Adrenal gland (tissue), 12 donors: Measurements from ENCODE around the gene CNTN4. TPM values are rescaled to one million over a fixed set of nuclear protein-coding genes. Genes with fewer than 3 reads are reported as not detected.
"Not testable (repeated sequence)": the region's sequence is repeated elsewhere in the genome, so short reads cannot be mapped to it uniquely, and the experiment has no call there.

ENCODE experiments used
- DNase-seq, 7 donors: peaks; one replicate each; pipeline ENCODE4 v3.0.0-alpha.2; 2019 to 2020
- H3K27ac ChIP-seq, 5 donors: fragments of 200-600 bp; sonication (generic) in 4 of 5; 1 replicate in 3 of 5; 2 replicates in 2 of 5; pipeline versions ENCODE4 v1.5.1 to v1.8.0; 2016 to 2020; ENCODE audit warnings: mild to moderate bottlenecking in 1 of 5
- H3K27me3 ChIP-seq: fragments of 200-600 bp; 2 replicates; pipeline ENCODE4 v1.8.0; 2021
- H3K36me3 ChIP-seq, 2 donors: fragments of 200-600 bp; replicated peaks in 1 of 2; 1 replicate in 1 of 2; 2 replicates in 1 of 2; pipeline versions ENCODE4 v1.5.1 to v1.8.0; 2018 to 2022
- H3K4me1 ChIP-seq, 2 donors: fragments of 200-600 bp; replicated peaks in 1 of 2; 1 replicate in 1 of 2; 2 replicates in 1 of 2; pipeline versions ENCODE4 v1.5.1 to v1.8.0; 2018 to 2021
- H3K4me3 ChIP-seq, 4 donors: fragments of 200-600 bp; sonication (generic) in 3 of 4; one replicate each; pipeline ENCODE4 v1.5.1; 2016 to 2018
- H3K9me3 ChIP-seq, 3 donors: fragments of 200-600 bp; sonication (generic) in 1 of 3; replicated peaks in 1 of 3; 1 replicate in 2 of 3; 2 replicates in 1 of 3; pipeline versions ENCODE4 v1.5.1 to v1.8.0; 2016 to 2021
- CTCF ChIP-seq, 6 experiments: fragments of 450-650 bp in 4 of 6; fragments of 200-600 bp in 2 of 6; sonication (generic) in 1 of 6; IDR thresholded peaks; 1 replicate in 5 of 6; 2 replicates in 1 of 6; pipeline versions ENCODE4 v1.5.1 to v1.8.0; 2016 to 2021; ENCODE audit warnings: antibody characterized with exemption in 6 of 6, mild to moderate bottlenecking in 2 of 6, moderate library complexity in 1 of 6
- POLR2A ChIP-seq, 2 donors: fragments of 450-650 bp; IDR thresholded peaks; one replicate each; pipeline ENCODE4 v1.6.1; 2017; ENCODE audit warnings: antibody characterized with exemption in 2 of 2, mild to moderate bottlenecking in 2 of 2, moderate library complexity in 1 of 2
- WGBS, 4 donors: extraction: QIAGEN DNeasy Blood & Tissue Kit in 2 of 4; methylation state at CpG; one replicate each; pipeline versions ENCODE4 v1.1.5 to v1.1.7; 2013 to 2017; 5-methylcytosine and 5-hydroxymethylcytosine counted together
- intact Hi-C, 2 donors: fragments of 100-400 bp; cut with DNase I; formaldehyde crosslinking; loops; one replicate each; pipeline versions ENCODE4 v1.14.1 to v1.15.0; 2022 to 2023
- polyA plus RNA-seq, 3 donors: library from polyadenylated mRNA; stranded (reverse); fragments of 200-250 nt in 2 of 3; fragments of 350-450 nt in 1 of 3; fragmentation: Illumina TruSeq in 1 of 3; extraction: RNeasy Lipid Tissue Mini Kit (QIAGEN cat#74804) in 1 of 3; gene quantifications; one replicate each; pipeline ENCODE4 v1.2.3, GENCODE V29; 2013 to 2014
- total RNA-seq, 9 donors: library from RNA; depleted of rRNA in 4 of 9; stranded (reverse); fragments of >200 nt in 4 of 9; fragments of 120-200 nt in 1 of 9; fragmentation: NEBNext Ultra II Directional in 1 of 9; extraction: Animal tissue kit (Norgen Biotek cat#: 25700) in 1 of 9; gene quantifications; one replicate each; pipeline versions ENCODE4 v1.1.0 to v1.2.4, GENCODE V29; 2013 to 2023
- donor health status: healthy with polysubstance abuse.
- donor health status: Bipolar disorder and iron deficiency.
- donor health status: DM: yes; HTN: yes; CAD: no.
- donor health status: DM: no; HTN: no; CAD: no.
- donor health status: DM: no; HTN: no; CAD: no.
- donor health status: DM: yes; HTN: yes; CAD: no.

CNTN4 gene
- total and polyA plus RNA-seq, 12 donors = 0.17 to 9.2 (median 1.6) TPM

- intact Hi-C loops = no loop called here
- Histone ChIP-seq H3K27me3 (no peaks in the 10 kb centered on the region), H3K9me3 (no peaks in the 10 kb centered on the region), H3K36me3 (no peaks in the 10 kb centered on the region), H3K4me3 (no peak overlapping the region), H3K4me1 (no peaks in the 10 kb centered on the region), H3K27ac (no peak overlapping the region)
- no peak for TF ChIP-seq POLR2A (IDR thresholded peaks at IDR 0.05)
- no peak for TF ChIP-seq CTCF (IDR thresholded peaks at IDR 0.05)
- 72 to 84% (median 79%) methylated on average over 5 of the region's 5 CpGs for WGBS, 4 donors
- no peak for DNase-seq
These were observed 15.7 kb upstream of the CNTN4 start for GRCh38 chr3:2082871-2083480.

GRCh38 chr3:2083558-2083957, 15.1 kb upstream of the CNTN4 start:
- H3K36me3 ChIP-seq, intact Hi-C loops, H3K27me3 ChIP-seq, H3K9me3 ChIP-seq, DNase-seq, H3K4me3 ChIP-seq, H3K4me1 ChIP-seq, H3K27ac ChIP-seq: not testable (repeated sequence)
- WGBS, 4 donors = 93 to 98% (median 95%) methylated on average over 28 to 40 of the region's 40 CpGs

GRCh38 chr3:2090095-2090911, 8.4 kb upstream of the CNTN4 start:
- Histone ChIP-seq H3K27me3 (no peaks in the 10 kb centered on the region), H3K4me3 (no peak overlapping the region), H3K4me1 (no peaks in the 10 kb centered on the region), H3K27ac (no peak overlapping the region), H3K36me3 (no peaks in the 10 kb centered on the region), H3K9me3 (no peaks in the 10 kb centered on the region)
- 68 to 79% (median 71%) methylated on average over 5 of the region's 5 CpGs for WGBS, 4 donors
- DNase-seq = no peak
- intact Hi-C loops = no loop called here
- TF ChIP-seq CTCF (IDR thresholded peaks at IDR 0.05) = no peak
- no peak for TF ChIP-seq POLR2A (IDR thresholded peaks at IDR 0.05)

- TF ChIP-seq CTCF (IDR thresholded peaks at IDR 0.05) (no peak), POLR2A (IDR thresholded peaks at IDR 0.05) (no peak)
- no peaks in the 10 kb centered on the region for H3K4me1 ChIP-seq
- H3K4me3 ChIP-seq = no peak overlapping the region
- no peak for DNase-seq
- no peaks in the 10 kb centered on the region for H3K9me3 ChIP-seq
- intact Hi-C loops = no loop called here
- H3K36me3 ChIP-seq = no peaks in the 10 kb centered on the region
- peaks cover 7% of the 10 kb centered on the region for H3K27me3 ChIP-seq
- WGBS, 4 donors = 63 to 68% (median 65%) methylated on average over 4 of the region's 4 CpGs
- H3K27ac ChIP-seq = no peak overlapping the region
These were observed 5.9 kb upstream of the CNTN4 start for GRCh38 chr3:2092758-2093157.
